Caco-2 (cell line): ENCODE measurements around the gene CSPG5. TPM values are rescaled to one million over a fixed set of nuclear protein-coding genes. Genes with fewer than 3 reads are reported as not detected.

Experiments used
- BruUV-seq: library from RNA; stranded (reverse); fragments of 400-500 nt; replicated peaks from 2 replicates; lab custom pipeline; 2021; lab: Mats Ljungman, UMichigan
- CTCF ChIA-PET: fragments of 300-600 bp; sonication (Branson Sonifier 250); formaldehyde crosslinking; loops from one replicate; lab custom pipeline; 2022; ENCODE audit warnings: antibody characterized with exemption; lab: Charles Lee
- POLR2A ChIA-PET: fragments of 300-600 bp; sonication (Branson Sonifier 250); formaldehyde crosslinking; loops from one replicate; lab custom pipeline; 2022; ENCODE audit warnings: antibody characterized with exemption; lab: Charles Lee
- DNase-seq, 2 experiments: peaks; one replicate each; pipeline versions ENCODE4 v3.0.0 to v3.0.0-alpha.2; 2020 to 2022
- H3K27me3 ChIP-seq: replicated peaks from 2 replicates; pipeline ENCODE4 v1.6.0; 2011; ENCODE audit warnings: low read length; ENCODE audit not compliant: control insufficient read depth, insufficient read depth
- H3K36me3 ChIP-seq: 2 replicates; pipeline ENCODE4 v1.5.1; 2011; ENCODE audit warnings: low read length; ENCODE audit not compliant: control insufficient read depth, insufficient read depth
- H3K4me1 ChIP-seq: fragments of 250-450 bp; sonication (Bioruptor Pico); 2 replicates; pipeline ENCODE4 v1.5.1; 2020; ENCODE audit warnings: mild to moderate bottlenecking
- H3K4me3 ChIP-seq: 2 replicates; pipeline ENCODE4 v1.5.1; 2011; ENCODE audit warnings: low read depth, mild to moderate bottlenecking, control low read depth, low read length
- H3K9me3 ChIP-seq: fragments of 250-450 bp; sonication (Bioruptor Pico); 2 replicates; pipeline ENCODE4 v1.5.1; 2020; ENCODE audit warnings: mild to moderate bottlenecking, moderate library complexity
- H3K27ac Mint-ChIP-seq: one replicate; pipeline ENCODE4 v1.8.0; 2022; ENCODE audit warnings: mixed read lengths; ENCODE audit not compliant: unreplicated experiment
- H3K27me3 Mint-ChIP-seq: one replicate; pipeline ENCODE4 v1.8.0; 2022; ENCODE audit warnings: mixed read lengths; ENCODE audit not compliant: insufficient read depth, unreplicated experiment
- H3K36me3 Mint-ChIP-seq: one replicate; pipeline ENCODE4 v1.8.0; 2022; ENCODE audit warnings: mild to moderate bottlenecking, mixed read lengths; ENCODE audit not compliant: insufficient read depth, unreplicated experiment
- H3K4me1 Mint-ChIP-seq: one replicate; pipeline ENCODE4 v1.8.0; 2022; ENCODE audit warnings: low read depth, mixed read lengths; ENCODE audit not compliant: unreplicated experiment
- H3K4me3 Mint-ChIP-seq: one replicate; pipeline ENCODE4 v1.8.0; 2022; ENCODE audit warnings: mild to moderate bottlenecking, moderate library complexity, mixed read lengths; ENCODE audit not compliant: unreplicated experiment
- H3K9me3 Mint-ChIP-seq: one replicate; pipeline ENCODE4 v1.8.0; 2022; ENCODE audit warnings: mixed read lengths; ENCODE audit not compliant: unreplicated experiment
- intact Hi-C: fragments of 100-400 bp; cut with micrococcal nuclease; formaldehyde crosslinking; loops from one replicate; pipeline ENCODE4 v1.10.0; 2022; ENCODE audit not compliant: unreplicated experiment
- total RNA-seq: library from RNA; stranded (reverse); gene quantifications from 2 replicates; pipeline ENCODE4 v1.2.3, GENCODE V29; 2022
- TF ChIP-seq, protein P1 (sequence below), 2 experiments: fragments of 200-600 bp in 1 of 2; IDR thresholded peaks; 1 replicate in 1 of 2; 2 replicates in 1 of 2; pipeline versions ENCODE4 v1.5.1 to v1.8.0; 2011 to 2022; ENCODE audit warnings: antibody characterized with exemption in 1 of 2, control low read depth in 1 of 2, inconsistent platforms in 1 of 2, low read depth in 1 of 2, low read length in 1 of 2, mild to moderate bottlenecking in 1 of 2, moderate library complexity in 1 of 2; ENCODE audit not compliant: insufficient read depth in 1 of 2, severe bottlenecking in 1 of 2, unreplicated experiment in 1 of 2

The CSPG5 gene
- total RNA-seq, 1 experiment from 2014 or later = 0.77 TPM

GRCh38 chr3:47605652-47606051 is 27.0 kb upstream of the CSPG5 start:
- no peak overlapping the region for H3K27ac Mint-ChIP-seq
- no peaks in the 10 kb centered on the region for H3K9me3 Mint-ChIP-seq
- CTCF ChIA-PET = no interaction called here
- POLR2A ChIA-PET = no interaction called here
- Histone ChIP-seq H3K27me3 (no peaks in the 10 kb centered on the region), H3K4me3 (no peak overlapping the region), H3K4me1 (no peaks in the 10 kb centered on the region), H3K9me3 (no peaks in the 10 kb centered on the region), H3K36me3 (peaks cover 5% of the 10 kb centered on the region)
- no peaks in the 10 kb centered on the region for H3K27me3 Mint-ChIP-seq
- H3K4me3 Mint-ChIP-seq = no peak overlapping the region
- H3K4me1 Mint-ChIP-seq = no peaks in the 10 kb centered on the region
- H3K36me3 Mint-ChIP-seq = peaks cover 80% of the 10 kb centered on the region
- DNase-seq = no peak
- intact Hi-C loops = no loop called here
- BruUV-seq = no TSS peak
- TF ChIP-seq, protein P1, sequence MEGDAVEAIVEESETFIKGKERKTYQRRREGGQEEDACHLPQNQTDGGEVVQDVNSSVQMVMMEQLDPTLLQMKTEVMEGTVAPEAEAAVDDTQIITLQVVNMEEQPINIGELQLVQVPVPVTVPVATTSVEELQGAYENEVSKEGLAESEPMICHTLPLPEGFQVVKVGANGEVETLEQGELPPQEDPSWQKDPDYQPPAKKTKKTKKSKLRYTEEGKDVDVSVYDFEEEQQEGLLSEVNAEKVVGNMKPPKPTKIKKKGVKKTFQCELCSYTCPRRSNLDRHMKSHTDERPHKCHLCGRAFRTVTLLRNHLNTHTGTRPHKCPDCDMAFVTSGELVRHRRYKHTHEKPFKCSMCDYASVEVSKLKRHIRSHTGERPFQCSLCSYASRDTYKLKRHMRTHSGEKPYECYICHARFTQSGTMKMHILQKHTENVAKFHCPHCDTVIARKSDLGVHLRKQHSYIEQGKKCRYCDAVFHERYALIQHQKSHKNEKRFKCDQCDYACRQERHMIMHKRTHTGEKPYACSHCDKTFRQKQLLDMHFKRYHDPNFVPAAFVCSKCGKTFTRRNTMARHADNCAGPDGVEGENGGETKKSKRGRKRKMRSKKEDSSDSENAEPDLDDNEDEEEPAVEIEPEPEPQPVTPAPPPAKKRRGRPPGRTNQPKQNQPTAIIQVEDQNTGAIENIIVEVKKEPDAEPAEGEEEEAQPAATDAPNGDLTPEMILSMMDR (IDR thresholded peaks at IDR 0.05; ENCODE audit: insufficient read depth in 1 of 2, low read depth in 1 of 2, low read length in 1 of 2, severe bottlenecking in 1 of 2, unreplicated experiment in 1 of 2) = no peak

DNA sequence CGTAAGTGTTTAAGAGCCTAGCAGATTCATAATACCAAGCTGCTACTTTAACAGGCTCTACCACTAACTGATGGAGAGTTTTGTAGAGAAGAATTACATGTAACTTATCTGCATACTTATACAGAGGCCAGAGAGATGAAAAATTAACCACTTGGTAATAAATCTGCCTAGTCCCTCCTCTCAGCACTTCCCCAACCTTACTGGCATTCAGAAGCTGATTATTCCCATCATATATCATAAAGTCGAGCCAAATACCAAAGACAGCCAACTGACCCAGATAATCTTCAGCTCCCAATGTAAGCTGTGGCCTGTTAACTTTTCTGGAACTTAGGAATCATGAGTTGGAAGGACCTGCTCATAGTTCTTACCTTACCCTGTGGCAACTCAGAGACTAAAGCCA is 25.5 kb upstream of the CSPG5 start:
- Histone ChIP-seq H3K9me3 (no peaks in the 10 kb centered on the region), H3K27me3 (no peaks in the 10 kb centered on the region), H3K4me3 (no peak overlapping the region), H3K4me1 (no peaks in the 10 kb centered on the region), H3K36me3 (peaks cover 2% of the 10 kb centered on the region)
- TF ChIP-seq, protein P1 (IDR thresholded peaks at IDR 0.05; ENCODE audit: insufficient read depth in 1 of 2, low read depth in 1 of 2, low read length in 1 of 2, severe bottlenecking in 1 of 2, unreplicated experiment in 1 of 2) = no peak
- Mint-ChIP-seq H3K4me1 (no peaks in the 10 kb centered on the region), H3K9me3 (no peaks in the 10 kb centered on the region), H3K4me3 (no peak overlapping the region), H3K27ac (no peak overlapping the region), H3K36me3 (peaks cover 78% of the 10 kb centered on the region), H3K27me3 (no peaks in the 10 kb centered on the region)
- intact Hi-C loops = no loop called here
- no TSS peak for BruUV-seq
- DNase-seq = no peak
- ChIA-PET POLR2A (no interaction called here), CTCF (interaction anchor here (0.6 kb wide), 1 partner anchor 183 kb away, joined by 5 read pairs; no protein-coding TSS in a partner anchor)

- Mint-ChIP-seq H3K4me3 (no peak overlapping the region), H3K36me3 (peaks cover 73% of the 10 kb centered on the region), H3K4me1 (no peaks in the 10 kb centered on the region), H3K9me3 (no peaks in the 10 kb centered on the region), H3K27ac (no peak overlapping the region), H3K27me3 (no peaks in the 10 kb centered on the region)
- DNase-seq = no peak
- intact Hi-C loops = no loop called here
- POLR2A ChIA-PET = no interaction called here
- H3K4me3 ChIP-seq = no peak overlapping the region
- H3K27me3 ChIP-seq = no peaks in the 10 kb centered on the region
- H3K4me1 ChIP-seq = no peaks in the 10 kb centered on the region
- no TSS peak for BruUV-seq
- no peaks in the 10 kb centered on the region for H3K9me3 ChIP-seq
- CTCF ChIA-PET = no interaction called here
- TF ChIP-seq, protein P1 (IDR thresholded peaks at IDR 0.05; ENCODE audit: insufficient read depth in 1 of 2, low read depth in 1 of 2, low read length in 1 of 2, severe bottlenecking in 1 of 2, unreplicated experiment in 1 of 2) = no peak
- peaks cover 2% of the 10 kb centered on the region for H3K36me3 ChIP-seq
Measured at GRCh38 chr3:47603332-47603731, 24.7 kb upstream of the CSPG5 start.
